HT1080 (cell line): ENCODE measurements around the gene DDX55. TPM values are rescaled to one million over a fixed set of nuclear protein-coding genes. Genes with fewer than 3 reads are reported as not detected.

ENCODE experiments used
- small RNA-seq: library from RNA; depleted of rRNA; stranded (forward); fragments of <200 nt; gene quantifications from one replicate; pipeline ENCODE3, GENCODE V24; 2014
- total RNA-seq: library from RNA; depleted of rRNA; stranded (reverse); fragments of >200 nt; shearing (Covaris generic); gene quantifications from 2 replicates; pipeline ENCODE4 v1.2.3, GENCODE V29; 2014; rRNA removed

DDX55 gene
- total RNA-seq, 1 experiment from 2014 or later: 35.5 TPM

Small RNA genes within 50 kb of the gene (small RNA-seq; reads per million reads assigned to genes)
- gene SNORA9B: 1.3 reads per million, percentile 78 among the genes with 10 or more reads in this experiment

Other genes starting within 250 kb of the DDX55 start
- gene SBNO1, start 237.3 kb upstream of the DDX55 start, total RNA-seq: 24.0 and 29.0 TPM in 2 replicates
- gene KMT5A, start 218.0 kb upstream of the DDX55 start, total RNA-seq: 55.1 and 62.9 TPM in 2 replicates
- 4.7 and 5.5 TPM in 2 replicates for gene RILPL2, start 165.4 kb upstream of the DDX55 start, total RNA-seq
- gene SNRNP35, start 144.0 kb upstream of the DDX55 start, total RNA-seq: 12.8 and 16.6 TPM in 2 replicates
- 8.8 and 11.7 TPM in 2 replicates for gene RILPL1, start 68.4 kb upstream of the DDX55 start, total RNA-seq
- 203 and 218 TPM in 2 replicates for gene TMED2, start 17.5 kb upstream of the DDX55 start, total RNA-seq
- gene EIF2B1, start 31.6 kb downstream of the DDX55 start, total RNA-seq: 158 and 170 TPM in 2 replicates
- gene GTF2H3, start 31.7 kb downstream of the DDX55 start, total RNA-seq: 48.7 and 63.1 TPM in 2 replicates
- gene TCTN2, start 69.0 kb downstream of the DDX55 start, total RNA-seq: 4.9 and 6.1 TPM in 2 replicates
- 18.0 and 19.3 TPM in 2 replicates for gene ATP6V0A2, start 110.3 kb downstream of the DDX55 start, total RNA-seq
- 0.14 TPM in 1 of 2 replicates, not detected in the other for gene DNAH10, start 160.2 kb downstream of the DDX55 start, total RNA-seq